HG03460 (cell line): ENCODE results near the gene NPRL2.
"Not testable (repeated sequence)": the region's sequence is repeated elsewhere in the genome, so short reads cannot be mapped to it uniquely, and the experiment has no call there.

Experiments used
- ATAC-seq: cut with Tn5 transposase; IDR thresholded peaks from one replicate; pipeline ENCODE4 v1.9.1; 2021; ENCODE audit not compliant: unreplicated experiment

Gene NPRL2

GRCh38 chr3:50314816-50315215 lies 35.8 kb downstream of the NPRL2 start:
- ATAC-seq: no peak

GRCh38 chr3:50314342-50314741 lies 36.2 kb downstream of the NPRL2 start:
- ATAC-seq: no peak

GRCh38 chr3:50312041-50312440 lies 38.5 kb downstream of the NPRL2 start:
- ATAC-seq: not testable (repeated sequence)

GRCh38 chr3:50304601-50305000 lies 46.0 kb downstream of the NPRL2 start:
- ATAC-seq: no peak

GRCh38 chr3:50303013-50303815 lies 47.4 kb downstream of the NPRL2 start, which contains the start of gene HYAL1:
Gene HYAL1, minus strand, starts transcription at chr3:50303574. Its CDS starts 618 bp downstream, at chr3:50302956.
- ATAC-seq: no peak

- no peak for ATAC-seq
Measured at GRCh38 chr3:50302095-50303012, 48.2 kb downstream of the NPRL2 start.

GRCh38 chr3:50300681-50301254 lies 49.8 kb downstream of the NPRL2 start:
- no peak for ATAC-seq

- ATAC-seq: no peak
Measured at GRCh38 chr3:50299929-50300680, 50.5 kb downstream of the NPRL2 start.

- no peak for ATAC-seq
Measured at GRCh38 chr3:50299638-50299928, 51.0 kb downstream of the NPRL2 start.

GRCh38 chr3:50298836-50299637 lies 51.5 kb downstream of the NPRL2 start, which contains the start of the genes HYAL3 and NAA80:
Gene HYAL3, minus strand, starts transcription at chr3:50299405. Its CDS starts 3,803 bp downstream, at chr3:50295602.
Gene NAA80, minus strand, starts transcription at chr3:50299405. Its CDS starts 1,942 bp downstream, at chr3:50297463.
- peak; percentile 82 for ATAC-seq

- no peak for ATAC-seq
Measured at GRCh38 chr3:50297896-50298725, 52.5 kb downstream of the NPRL2 start.

- no peak for ATAC-seq
Measured at GRCh38 chr3:50297384-50297775, 53.2 kb downstream of the NPRL2 start.
